Esophagus squamous epithelium (tissue), 4 donors: ENCODE results near the gene HBD.
"Not testable (repeated sequence)": the region's sequence is repeated elsewhere in the genome, so short reads cannot be mapped to it uniquely, and the experiment has no call there.

ENCODE experiments used
- POLR2A ChIP-seq, 4 donors: fragments of 450-650 bp; IDR thresholded peaks; one replicate each; pipeline ENCODE4 v1.6.1; 2017; ENCODE audit warnings: antibody characterized with exemption in 4 of 4, mild to moderate bottlenecking in 4 of 4, moderate library complexity in 3 of 4
- TF ChIP-seq, protein P1 (sequence below), 6 experiments: fragments of 450-650 bp in 4 of 6; fragments of 200-600 bp in 2 of 6; sonication (generic) in 2 of 6; IDR thresholded peaks; one replicate each; pipeline ENCODE4 v1.5.1; 2016 to 2019; ENCODE audit warnings: antibody characterized with exemption in 6 of 6, mild to moderate bottlenecking in 4 of 6, moderate library complexity in 4 of 6

GRCh38 chr11:5253440-5253839 lies 19.2 kb upstream of the HBD start:
- TF ChIP-seq, protein P1, sequence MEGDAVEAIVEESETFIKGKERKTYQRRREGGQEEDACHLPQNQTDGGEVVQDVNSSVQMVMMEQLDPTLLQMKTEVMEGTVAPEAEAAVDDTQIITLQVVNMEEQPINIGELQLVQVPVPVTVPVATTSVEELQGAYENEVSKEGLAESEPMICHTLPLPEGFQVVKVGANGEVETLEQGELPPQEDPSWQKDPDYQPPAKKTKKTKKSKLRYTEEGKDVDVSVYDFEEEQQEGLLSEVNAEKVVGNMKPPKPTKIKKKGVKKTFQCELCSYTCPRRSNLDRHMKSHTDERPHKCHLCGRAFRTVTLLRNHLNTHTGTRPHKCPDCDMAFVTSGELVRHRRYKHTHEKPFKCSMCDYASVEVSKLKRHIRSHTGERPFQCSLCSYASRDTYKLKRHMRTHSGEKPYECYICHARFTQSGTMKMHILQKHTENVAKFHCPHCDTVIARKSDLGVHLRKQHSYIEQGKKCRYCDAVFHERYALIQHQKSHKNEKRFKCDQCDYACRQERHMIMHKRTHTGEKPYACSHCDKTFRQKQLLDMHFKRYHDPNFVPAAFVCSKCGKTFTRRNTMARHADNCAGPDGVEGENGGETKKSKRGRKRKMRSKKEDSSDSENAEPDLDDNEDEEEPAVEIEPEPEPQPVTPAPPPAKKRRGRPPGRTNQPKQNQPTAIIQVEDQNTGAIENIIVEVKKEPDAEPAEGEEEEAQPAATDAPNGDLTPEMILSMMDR (IDR thresholded peaks at IDR 0.05) = not testable (repeated sequence)
- TF ChIP-seq POLR2A (IDR thresholded peaks at IDR 0.05) = not testable (repeated sequence)
